Natural killer cell (primary cell): ENCODE measurements around the gene PPP1R17. TPM values are rescaled to one million over a fixed set of nuclear protein-coding genes. Genes with fewer than 3 reads are reported as not detected.

ENCODE experiments used
- ATAC-seq, 3 donors: fragments of 150-1000 bp in 2 of 3; fragments of 200-7000 bp in 1 of 3; cut with Tn5 transposase; 1 replicate in 1 of 3; 2 replicates in 2 of 3; pipeline ENCODE4 v1.10.0; 2021; ENCODE audit warnings: mild to moderate bottlenecking in 2 of 3, moderate library complexity in 2 of 3
- DNase-seq, 2 donors: peaks; one replicate each; pipeline versions ENCODE4 v3.0.0 to v3.0.0-alpha.2; 2013 to 2021; ENCODE audit warnings: mixed read lengths in 1 of 2
- H3K27ac ChIP-seq: one replicate; pipeline ENCODE4 v1.5.1; 2013; ENCODE audit warnings: mild to moderate bottlenecking, low read length
- H3K27me3 ChIP-seq: one replicate; pipeline ENCODE4 v1.6.1; 2013; ENCODE audit warnings: low read length; ENCODE audit not compliant: control insufficient read depth, insufficient read depth
- H3K36me3 ChIP-seq: one replicate; pipeline ENCODE4 v1.6.1; 2013; ENCODE audit warnings: low read length; ENCODE audit not compliant: control insufficient read depth, insufficient read depth
- H3K4me1 ChIP-seq: one replicate; pipeline ENCODE4 v1.6.1; 2013; ENCODE audit warnings: low read length; ENCODE audit not compliant: control insufficient read depth, insufficient read depth
- H3K4me3 ChIP-seq: one replicate; pipeline ENCODE4 v1.5.1; 2013; ENCODE audit warnings: low read length
- H3K9me3 ChIP-seq: one replicate; pipeline ENCODE4 v1.6.1; 2013; ENCODE audit warnings: low read length; ENCODE audit not compliant: control insufficient read depth, insufficient read depth
- H3K27ac Mint-ChIP-seq, 2 donors: one replicate each; pipeline ENCODE4 v1.8.0; 2022; ENCODE audit warnings: mild to moderate bottlenecking in 2 of 2, mixed read lengths in 2 of 2, moderate library complexity in 1 of 2
- H3K27me3 Mint-ChIP-seq, 2 donors: one replicate each; pipeline ENCODE4 v1.8.0; 2022; ENCODE audit warnings: low read depth in 2 of 2, mixed read lengths in 2 of 2
- H3K36me3 Mint-ChIP-seq: one replicate; pipeline ENCODE4 v1.8.0; 2022; ENCODE audit warnings: mixed read lengths
- H3K4me1 Mint-ChIP-seq, 2 donors: one replicate each; pipeline ENCODE4 v1.8.0; 2022; ENCODE audit warnings: mixed read lengths in 2 of 2
- H3K4me3 Mint-ChIP-seq: one replicate; pipeline ENCODE4 v1.8.0; 2022; ENCODE audit warnings: mild to moderate bottlenecking, moderate library complexity, mixed read lengths
- H3K9me3 Mint-ChIP-seq, 2 donors: one replicate each; pipeline ENCODE4 v1.8.0; 2022; ENCODE audit warnings: mixed read lengths in 2 of 2
- WGBS: methylation state at CpG from one replicate; pipeline ENCODE4 v1.1.7; 2013; ENCODE audit warnings: missing lambda C conversion rate; ENCODE audit not compliant: insufficient coverage; 5-methylcytosine and 5-hydroxymethylcytosine counted together
- intact Hi-C: fragments of 100-400 bp; cut with micrococcal nuclease; formaldehyde crosslinking; loops from one replicate; pipeline ENCODE4 v1.14.2; 2022
- total RNA-seq, 4 donors: library from RNA; stranded (reverse); fragments of 120-200 nt in 1 of 4; gene quantifications; one replicate each; pipeline versions ENCODE4 v1.2.3 to v1.2.4, GENCODE V29; 2013 to 2022
- TF ChIP-seq, protein P1 (sequence below): fragments of 200-600 bp; IDR thresholded peaks from one replicate; pipeline ENCODE4 v1.8.0; 2022; ENCODE audit warnings: antibody characterized with exemption

Gene PPP1R17
- total RNA-seq, 3 donors from 2014 or later (not counting 1 experiment from before 2014, with no cell fraction given): not detected

DNA sequence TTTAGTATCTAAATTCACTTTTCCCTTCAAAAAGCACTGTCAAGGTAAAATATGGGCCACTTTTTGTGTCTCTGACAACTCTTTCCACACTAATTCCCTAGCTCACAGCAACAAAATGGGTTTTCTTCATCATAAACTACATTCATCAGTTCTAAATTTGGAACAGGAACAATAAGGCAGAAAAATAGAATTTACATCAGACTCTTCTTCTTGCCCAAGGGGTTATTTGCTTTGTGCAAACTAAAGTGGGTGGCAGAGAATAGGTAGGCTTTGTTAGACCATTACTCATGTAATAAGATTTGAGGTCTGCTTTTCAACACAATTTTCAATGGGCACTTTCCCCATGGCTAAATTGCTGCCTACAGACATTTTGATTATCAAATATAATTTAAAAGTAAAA, 17.6 kb upstream of the PPP1R17 start:
- peaks cover 0 to 2% of the 10 kb centered on the region in 2 donors for H3K27me3 Mint-ChIP-seq
- H3K27ac Mint-ChIP-seq: no peak overlapping the region
- peaks cover 0 to 4% of the 10 kb centered on the region in 2 donors for H3K4me1 Mint-ChIP-seq
- intact Hi-C loops: no loop called here
- Histone ChIP-seq H3K9me3 (peaks cover 3% of the 10 kb centered on the region), H3K27me3 (no peaks in the 10 kb centered on the region), H3K4me3 (no peak overlapping the region), H3K36me3 (no peaks in the 10 kb centered on the region), H3K4me1 (no peaks in the 10 kb centered on the region), H3K27ac (no peak overlapping the region)
- TF ChIP-seq, protein P1, sequence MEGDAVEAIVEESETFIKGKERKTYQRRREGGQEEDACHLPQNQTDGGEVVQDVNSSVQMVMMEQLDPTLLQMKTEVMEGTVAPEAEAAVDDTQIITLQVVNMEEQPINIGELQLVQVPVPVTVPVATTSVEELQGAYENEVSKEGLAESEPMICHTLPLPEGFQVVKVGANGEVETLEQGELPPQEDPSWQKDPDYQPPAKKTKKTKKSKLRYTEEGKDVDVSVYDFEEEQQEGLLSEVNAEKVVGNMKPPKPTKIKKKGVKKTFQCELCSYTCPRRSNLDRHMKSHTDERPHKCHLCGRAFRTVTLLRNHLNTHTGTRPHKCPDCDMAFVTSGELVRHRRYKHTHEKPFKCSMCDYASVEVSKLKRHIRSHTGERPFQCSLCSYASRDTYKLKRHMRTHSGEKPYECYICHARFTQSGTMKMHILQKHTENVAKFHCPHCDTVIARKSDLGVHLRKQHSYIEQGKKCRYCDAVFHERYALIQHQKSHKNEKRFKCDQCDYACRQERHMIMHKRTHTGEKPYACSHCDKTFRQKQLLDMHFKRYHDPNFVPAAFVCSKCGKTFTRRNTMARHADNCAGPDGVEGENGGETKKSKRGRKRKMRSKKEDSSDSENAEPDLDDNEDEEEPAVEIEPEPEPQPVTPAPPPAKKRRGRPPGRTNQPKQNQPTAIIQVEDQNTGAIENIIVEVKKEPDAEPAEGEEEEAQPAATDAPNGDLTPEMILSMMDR: no peak
- ATAC-seq: no peak
- no peaks in the 10 kb centered on the region for H3K36me3 Mint-ChIP-seq
- peaks cover 4 to 9% of the 10 kb centered on the region in 2 donors for H3K9me3 Mint-ChIP-seq
- no peak overlapping the region for H3K4me3 Mint-ChIP-seq
- no peak for DNase-seq

DNA sequence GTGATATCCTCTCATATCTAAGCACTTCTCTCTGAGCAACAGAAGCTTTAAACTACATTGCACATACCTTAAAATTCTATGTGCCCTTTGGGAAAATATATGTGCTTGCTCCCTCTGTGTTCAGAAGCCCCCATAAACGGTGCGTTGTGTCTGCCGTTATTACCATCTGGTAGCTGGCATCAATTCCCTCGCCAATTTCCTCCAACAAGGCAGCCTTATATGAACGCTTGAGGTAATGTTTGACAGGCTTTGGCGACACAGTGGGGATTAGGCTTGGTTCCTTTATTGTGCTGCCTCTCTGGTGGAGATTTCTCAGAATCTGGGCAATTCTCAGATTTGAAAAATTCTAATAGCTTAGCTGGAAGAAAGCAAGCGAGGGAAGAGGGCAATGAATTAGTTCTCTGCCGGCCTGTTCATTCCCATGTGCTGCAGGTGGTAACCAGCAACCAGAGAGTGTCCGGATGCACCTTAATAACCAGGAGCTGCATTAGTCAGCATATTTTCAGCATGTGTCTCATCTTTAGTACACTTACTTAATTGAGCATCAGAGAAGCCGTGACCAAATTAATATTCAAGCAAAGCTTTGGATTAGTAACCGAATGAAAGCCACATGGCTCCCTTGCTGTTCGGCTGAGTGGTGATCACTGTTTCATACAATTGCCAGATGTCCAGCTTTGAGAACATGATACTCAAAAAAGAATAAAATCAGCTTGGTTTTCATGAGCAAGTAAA, 7.3 kb upstream of the PPP1R17 start:
- Histone ChIP-seq H3K4me1 (no peaks in the 10 kb centered on the region), H3K27me3 (no peaks in the 10 kb centered on the region), H3K36me3 (no peaks in the 10 kb centered on the region), H3K27ac (no peak overlapping the region), H3K4me3 (no peak overlapping the region), H3K9me3 (no peaks in the 10 kb centered on the region)
- DNase-seq (no peak), ATAC-seq (no peak)
- Mint-ChIP-seq H3K9me3 (no peaks in the 10 kb centered on the region), H3K4me3 (no peak overlapping the region), H3K27ac (no peak overlapping the region), H3K27me3 (no peaks in the 10 kb centered on the region), H3K36me3 (no peaks in the 10 kb centered on the region), H3K4me1 (no peaks in the 10 kb centered on the region)
- TF ChIP-seq, protein P1: no peak
- intact Hi-C loops: no loop called here
- 93% methylated on average over 12 of the region's 12 CpGs for WGBS

DNA sequence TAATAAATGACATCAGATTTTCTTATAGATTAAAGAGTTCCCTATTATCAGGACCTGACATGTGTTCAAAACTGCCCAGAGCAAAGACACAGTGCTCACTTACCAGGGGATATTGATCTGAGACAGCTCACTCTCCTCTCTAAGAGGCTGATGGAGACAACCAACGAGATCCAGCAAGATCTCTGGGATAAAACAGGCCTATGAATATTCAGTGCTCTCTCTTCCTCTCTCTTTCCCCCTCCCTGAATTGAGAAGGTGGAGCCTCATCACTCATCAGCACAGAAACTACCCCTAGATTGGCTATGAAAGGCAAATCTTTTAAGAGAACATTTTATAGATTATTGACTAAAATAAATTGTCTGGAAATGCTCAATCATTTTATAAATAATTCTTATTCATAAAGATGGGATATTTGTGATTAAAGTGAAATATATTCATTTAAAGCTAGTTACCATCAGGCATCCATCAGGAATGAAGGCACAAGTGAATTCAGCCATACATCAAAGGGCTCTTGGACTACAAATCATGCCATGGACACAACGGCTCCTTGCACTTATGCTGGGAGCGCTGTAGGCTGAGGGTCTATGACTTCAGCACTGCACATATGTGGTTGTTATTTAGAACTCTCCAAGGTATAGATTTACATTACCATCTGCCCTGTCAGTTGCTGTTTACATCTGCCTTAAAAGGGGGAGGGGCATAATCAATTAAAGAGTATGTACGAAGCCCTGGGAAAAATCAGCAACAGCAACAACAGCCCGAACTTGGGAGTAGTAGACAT, 3.4 kb upstream of the PPP1R17 start:
- 63% methylated on average over 4 of the region's 5 CpGs for WGBS

More for the DNA sequence above, 3.4 kb upstream of the PPP1R17 start:
- Mint-ChIP-seq H3K4me3 (no peak overlapping the region), H3K4me1 (no peaks in the 10 kb centered on the region), H3K27me3 (no peaks in the 10 kb centered on the region), H3K36me3 (no peaks in the 10 kb centered on the region), H3K9me3 (no peaks in the 10 kb centered on the region), H3K27ac (no peak overlapping the region)
- Histone ChIP-seq H3K27me3 (no peaks in the 10 kb centered on the region), H3K36me3 (no peaks in the 10 kb centered on the region), H3K9me3 (no peaks in the 10 kb centered on the region), H3K4me3 (no peak overlapping the region), H3K4me1 (no peaks in the 10 kb centered on the region), H3K27ac (no peak overlapping the region)
- ATAC-seq: no peak
- intact Hi-C loops: no loop called here
- TF ChIP-seq, protein P1: no peak
- DNase-seq: no peak
